Amniotic stem cell (primary cell): ENCODE measurements around the gene KMT2D.

Source experiments
- DNase-seq: peaks from one replicate; lab custom pipeline; 2025; lab: John Stamatoyannopoulos, UW

Gene KMT2D

DNA sequence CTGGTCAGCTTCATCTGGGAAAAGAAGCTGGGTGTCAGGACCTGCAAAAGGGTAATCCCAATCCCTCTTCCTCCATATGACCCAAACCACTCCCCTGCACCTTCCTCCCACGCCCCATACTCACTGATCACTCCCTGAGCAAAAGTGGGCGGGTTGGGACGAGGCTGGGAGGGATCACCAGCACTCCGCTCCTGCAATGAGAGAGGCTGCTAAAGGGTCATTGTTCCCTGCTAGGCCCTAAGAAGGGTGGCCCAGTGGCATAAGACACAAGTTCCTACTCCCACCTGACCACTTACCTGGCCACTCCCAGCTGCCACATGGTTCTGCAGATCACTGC is 26.3 kb downstream of the KMT2D start:
- no peak for DNase-seq

DNA sequence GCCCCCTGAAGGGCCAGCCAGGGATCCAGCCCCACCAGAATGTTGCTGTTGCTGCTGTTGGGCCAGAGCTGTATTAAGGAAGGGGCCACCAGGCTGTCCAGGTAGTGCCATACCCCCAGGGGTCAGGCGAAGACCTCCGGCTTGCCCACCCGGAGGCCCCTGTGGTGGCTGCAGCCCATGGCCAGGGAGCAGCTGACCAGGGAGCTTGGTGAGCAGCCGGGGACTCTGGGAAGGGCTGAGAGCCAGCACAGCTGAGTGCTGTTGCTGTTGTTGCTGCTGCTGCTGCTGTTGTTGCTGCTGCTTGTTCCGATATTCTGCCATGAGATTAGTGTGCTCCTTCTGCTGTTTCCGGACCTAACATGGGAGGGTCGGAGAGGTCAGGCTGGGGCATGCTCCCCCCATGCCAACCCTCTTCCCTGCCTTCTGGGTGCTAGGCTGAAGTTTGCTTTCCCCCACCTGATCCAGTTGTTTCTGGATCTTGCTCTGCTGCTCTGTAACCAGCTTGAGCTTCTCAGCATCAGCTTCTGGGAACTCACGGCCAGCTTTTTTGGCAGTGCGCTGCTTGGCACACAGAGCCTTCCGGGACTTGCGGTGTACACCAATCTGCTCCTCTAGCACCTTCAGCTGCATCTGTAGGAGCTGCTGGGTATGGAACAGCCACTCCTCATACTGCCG is 26.8 kb downstream of the KMT2D start:
- DNase-seq, result no peak

GRCh38 chr12:49032679-49033447 is 27.7 kb downstream of the KMT2D start:
- DNase-seq, result no peak

- no peak for DNase-seq
Observed at GRCh38 chr12:49032276-49032675, 28.3 kb downstream of the KMT2D start.

DNA sequence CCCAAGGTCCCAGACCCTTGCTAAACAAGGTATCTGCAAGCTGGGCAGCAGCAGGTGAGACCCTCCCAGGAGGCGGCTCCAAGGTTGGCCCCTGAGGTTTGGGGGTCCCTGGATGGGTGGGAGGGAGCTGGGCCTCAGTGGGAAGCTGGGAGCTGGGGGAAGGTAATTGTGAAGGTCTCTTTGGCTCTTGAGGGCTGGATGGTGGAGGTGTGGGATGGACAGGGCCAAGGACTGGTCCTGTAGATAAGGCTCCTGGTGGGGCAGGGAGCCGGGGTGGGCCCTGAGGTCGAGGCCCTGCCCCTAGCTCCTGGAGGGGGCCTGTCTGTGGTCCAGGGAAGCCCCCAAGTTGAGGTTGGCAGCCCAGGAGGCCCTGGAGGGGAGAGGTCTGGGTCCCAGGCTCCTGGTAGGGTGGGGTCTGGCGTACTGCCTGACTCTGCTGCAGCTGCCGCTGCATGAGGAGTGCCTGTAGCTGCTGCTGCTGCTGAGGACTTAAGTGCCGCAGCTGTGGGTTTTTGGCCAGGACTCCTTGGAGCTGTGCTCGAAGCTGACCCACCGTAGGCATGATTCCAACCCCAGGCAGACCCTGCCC is 28.9 kb downstream of the KMT2D start:
- no peak for DNase-seq

DNA sequence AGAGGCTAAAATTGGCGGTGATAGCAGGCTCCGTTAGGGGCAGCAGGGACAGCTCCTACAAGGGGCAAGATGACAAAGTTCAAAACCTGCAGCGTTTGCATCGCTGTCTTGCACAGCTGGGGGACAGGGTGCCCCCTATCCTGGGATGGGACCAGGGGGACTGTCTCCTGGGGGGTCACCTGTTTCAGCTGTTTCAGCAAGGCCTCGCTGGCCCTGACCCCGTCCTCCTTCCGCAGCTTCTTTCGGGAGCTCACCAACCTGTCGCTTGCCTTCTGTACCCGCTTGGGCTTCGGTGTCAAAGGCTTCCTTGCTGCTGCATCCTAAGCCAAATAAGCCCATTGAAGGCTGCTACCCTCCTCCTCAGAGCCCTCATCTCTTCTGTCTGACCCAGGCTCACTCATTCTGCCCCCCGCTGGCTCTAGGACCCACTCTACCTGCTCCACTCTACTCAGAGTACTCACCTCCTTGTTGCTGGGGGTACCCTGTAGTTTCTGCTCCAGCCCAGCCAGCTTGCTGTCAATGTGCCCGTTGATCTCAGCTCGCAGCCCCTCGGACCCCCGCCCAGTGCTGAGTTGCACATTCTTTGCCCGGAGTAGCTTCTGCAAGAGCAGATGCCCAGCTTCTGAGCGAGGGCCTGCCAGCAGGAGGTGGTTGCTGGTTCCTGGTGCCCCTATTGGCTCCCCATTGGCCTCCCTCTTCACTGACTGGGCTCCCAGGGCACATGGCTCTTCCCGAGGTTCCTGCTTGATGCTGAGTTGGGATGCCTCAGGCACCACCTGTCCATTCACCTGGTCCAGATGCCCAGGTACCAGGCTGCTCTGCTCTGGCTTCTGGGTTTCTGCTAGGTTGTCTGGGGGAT is 29.7 kb downstream of the KMT2D start:
- no peak for DNase-seq

DNA sequence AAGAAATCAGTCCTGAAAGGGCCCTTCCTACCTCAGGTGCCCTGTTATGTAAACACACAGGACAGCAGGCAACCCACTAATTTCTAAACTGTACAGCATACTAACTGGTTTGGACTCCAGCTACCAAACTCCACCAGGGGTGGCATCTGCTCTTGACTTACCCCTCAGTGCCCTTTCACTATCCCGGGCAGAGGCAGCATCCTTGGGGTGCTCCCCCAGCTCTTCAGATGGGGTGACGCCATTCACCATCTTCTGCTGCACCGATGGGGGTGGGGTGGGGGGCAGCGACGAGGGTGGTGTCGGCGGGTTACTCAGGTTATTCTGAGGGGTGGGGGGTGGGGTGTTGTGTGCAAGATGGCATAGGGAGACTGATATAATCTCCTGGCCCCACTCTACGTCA is 30.5 kb downstream of the KMT2D start:
- DNase-seq, result no peak

- DNase-seq, result no peak
Observed at GRCh38 chr12:49028666-49029275, 31.8 kb downstream of the KMT2D start.

- DNase-seq, result no peak
Observed at GRCh38 chr12:49027846-49028555, 32.6 kb downstream of the KMT2D start.

GRCh38 chr12:49026678-49027480 is 33.7 kb downstream of the KMT2D start:
- DNase-seq, result no peak

DNA sequence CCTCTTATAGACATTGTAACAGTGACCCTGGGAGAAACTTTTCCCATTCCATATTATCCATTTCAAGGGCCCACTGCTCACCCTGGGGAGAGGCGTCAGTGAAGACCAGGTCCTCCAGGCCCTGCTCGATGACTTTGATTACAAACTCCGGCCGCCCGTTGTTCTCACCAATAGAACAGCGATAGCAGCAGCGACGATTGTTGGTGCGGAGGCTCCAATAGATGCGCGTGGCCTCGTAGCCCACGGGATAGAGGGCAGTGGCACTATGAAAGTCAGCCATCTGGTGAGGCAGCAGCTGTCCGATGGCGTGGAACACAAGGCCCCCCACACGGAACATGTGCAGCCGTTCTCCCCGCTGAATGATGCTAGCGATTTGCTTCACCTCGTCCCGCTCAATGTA is 34.5 kb downstream of the KMT2D start:
- no peak for DNase-seq

DNA sequence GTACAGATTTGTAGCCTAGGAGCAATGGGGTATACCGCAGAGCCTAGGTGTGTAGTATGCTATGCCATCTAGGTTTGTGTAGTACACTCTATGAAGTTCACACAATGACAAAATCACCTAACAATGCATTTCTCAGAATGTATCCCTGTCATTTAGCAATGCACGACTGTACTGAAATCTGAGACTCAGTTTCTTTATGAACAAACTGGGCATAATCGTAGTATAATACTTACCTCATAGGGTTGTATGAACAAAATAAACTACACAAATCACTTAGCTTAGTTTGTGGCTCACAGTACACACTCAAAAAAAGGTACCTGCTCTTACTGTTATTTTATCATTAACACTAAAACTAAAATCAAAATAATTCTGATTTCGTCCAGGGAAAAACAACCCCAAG is 35.1 kb downstream of the KMT2D start:
- no peak for DNase-seq

GRCh38 chr12:49024543-49024942 is 36.1 kb downstream of the KMT2D start:
- no peak for DNase-seq

GRCh38 chr12:49023812-49024211 is 36.8 kb downstream of the KMT2D start:
- no peak for DNase-seq

DNA sequence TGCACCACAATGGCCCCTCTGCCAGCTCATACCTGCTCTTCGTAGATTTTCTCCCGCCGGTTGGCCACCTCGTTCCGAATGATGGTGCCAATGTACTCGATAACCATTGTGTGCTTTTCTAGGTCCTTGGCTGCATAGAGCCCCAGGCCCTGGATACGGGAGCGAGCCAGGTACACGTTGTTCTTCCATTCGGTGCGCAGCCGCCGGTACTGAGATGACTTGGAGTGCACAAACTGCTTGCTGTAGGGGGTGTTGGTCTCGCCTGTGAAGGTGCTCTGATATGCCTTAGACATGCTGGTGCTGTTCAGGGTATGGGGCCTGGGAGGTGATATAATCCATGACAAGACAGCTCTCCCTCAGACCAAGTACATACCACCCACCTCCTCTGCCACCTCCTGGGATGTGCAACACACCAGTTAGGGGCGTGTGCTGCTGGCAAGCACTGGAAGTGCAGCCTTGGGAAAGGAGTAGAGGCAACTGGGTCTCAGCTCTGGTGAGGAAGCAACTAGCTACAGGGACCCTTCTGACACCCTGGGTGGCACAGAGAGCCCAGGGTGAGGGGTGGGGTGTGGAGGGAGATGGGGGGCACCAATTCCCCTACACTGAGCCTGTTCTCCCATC is 37.9 kb downstream of the KMT2D start:
- no peak for DNase-seq

- DNase-seq, result no peak
Observed at GRCh38 chr12:49021292-49021915, 39.2 kb downstream of the KMT2D start.

GRCh38 chr12:49020441-49020840 is 40.2 kb downstream of the KMT2D start:
- no peak for DNase-seq

DNA sequence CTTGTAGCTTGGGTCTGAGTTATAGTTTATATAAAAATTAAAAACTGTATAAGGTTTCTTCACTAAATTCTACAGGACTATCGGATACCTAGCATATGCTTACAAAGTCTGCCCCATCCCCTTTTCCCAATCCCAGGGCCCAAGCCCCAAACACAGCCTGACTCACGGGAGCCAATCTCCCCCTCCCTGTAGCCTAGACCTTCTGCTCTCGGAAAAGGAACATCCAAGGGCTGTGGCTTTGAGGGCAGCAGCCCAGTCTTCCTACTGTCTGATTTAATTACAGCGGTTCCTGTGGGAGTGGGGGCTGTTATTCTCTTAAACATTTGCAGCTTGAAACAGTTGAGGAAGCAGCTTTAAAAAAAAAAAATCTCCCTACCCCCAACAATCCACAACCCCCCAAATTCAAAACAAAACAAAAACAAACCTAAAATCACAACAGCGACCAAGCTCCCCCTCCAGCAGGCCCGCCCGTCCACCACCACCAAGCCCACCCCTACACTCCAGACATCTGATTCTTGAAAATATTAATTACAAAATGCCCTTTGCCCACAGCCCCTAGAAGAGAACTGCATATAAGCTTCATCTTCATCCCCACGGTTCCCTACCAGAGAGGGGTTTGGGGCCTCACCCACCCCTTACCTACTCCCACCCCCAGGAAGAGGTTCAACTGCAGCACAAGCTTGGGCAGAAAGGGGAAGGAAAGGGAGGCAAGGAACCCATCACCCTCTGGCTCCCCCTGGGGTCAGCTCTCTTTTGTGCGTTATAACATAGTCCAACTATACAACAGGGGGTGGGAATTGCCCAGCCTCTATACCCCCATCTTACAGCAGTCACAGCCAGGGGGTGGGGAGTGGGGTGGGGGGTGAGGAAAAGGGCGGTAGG is 40.9 kb downstream of the KMT2D start:
- DNase-seq, result no peak

- no peak for DNase-seq
Observed at GRCh38 chr12:49019120-49019430, 41.5 kb downstream of the KMT2D start.
